ENCODE data around the gene IER3. TPM values are rescaled to one million over a fixed set of nuclear protein-coding genes. Genes with fewer than 3 reads are reported as not detected.

Gene IER3
- total and polyA plus RNA-seq, 2 of the 13 experiments (the other 11 are each of a cell fraction or from before 2014, with no cell fraction given), result 51.1 to 131 TPM

GRCh38 chr6:30721198-30722024 is 22.9 kb downstream of the IER3 start (continued):
- TF ChIP-seq E2F1 (CRISPR knock-in tag; IDR thresholded peaks at IDR 0.05) (peak; percentile 91), MEIS2 (CRISPR knock-in tag; IDR thresholded peaks at IDR 0.05) (peak; percentile 45; the same call in 1 of the 2 replicates), CBX1 (IDR thresholded peaks at IDR 0.05; ENCODE audit: low read depth) (no peak), ZNF121 (CRISPR knock-in tag; IDR thresholded peaks at IDR 0.05) (peak; percentile 48; the same call in 1 of the 2 replicates), HNRNPH1 (optimal IDR thresholded peaks at IDR 0.05; ENCODE audit: low read depth, low read length) (peak; percentile 36), KLF15 (CRISPR knock-in tag; IDR thresholded peaks at IDR 0.05; ENCODE audit: borderline replicate concordance) (0 out of 2 replicates have a peak, but pooled peaks have one; percentile 34), ETV5 (CRISPR knock-in tag; IDR thresholded peaks at IDR 0.05; ENCODE audit: borderline replicate concordance) (0 out of 2 replicates have a peak, but pooled peaks have one; percentile 6), DZIP1 (CRISPR knock-in tag; IDR thresholded peaks at IDR 0.05) (no peak), SALL2 (CRISPR knock-in tag; IDR thresholded peaks at IDR 0.05) (no peak; the same call in 1 of the 2 replicates), BCL3 (CRISPR knock-in tag; IDR thresholded peaks at IDR 0.05) (no peak; the same call in 1 of the 2 replicates), ZMAT5 (CRISPR knock-in tag; IDR thresholded peaks at IDR 0.05; ENCODE audit: borderline replicate concordance, low read depth) (no peak), ZNF841 (CRISPR knock-in tag; IDR thresholded peaks at IDR 0.05; ENCODE audit: borderline replicate concordance) (no peak), POLR2AphosphoS2 (IDR thresholded peaks at IDR 0.05; ENCODE audit: low read depth, low read length) (no peak), SSRP1 (CRISPR knock-in tag; IDR thresholded peaks at IDR 0.05) (no peak), HDAC1 (CRISPR knock-in tag; IDR thresholded peaks at IDR 0.05) (peak; percentile 78), ZNF296 (CRISPR knock-in tag; conservative IDR thresholded peaks at IDR 0.05) (no peak), RBFOX2 (IDR thresholded peaks at IDR 0.05; ENCODE audit: low read depth, low read length) (peak; percentile 99), PCBP2 (optimal IDR thresholded peaks at IDR 0.05; ENCODE audit: low read depth, low read length, poor library complexity, severe bottlenecking) (no peak), THAP8 (CRISPR knock-in tag; IDR thresholded peaks at IDR 0.05; ENCODE audit: borderline replicate concordance) (no peak), NCOR1 (IDR thresholded peaks at IDR 0.05; ENCODE audit: borderline replicate concordance, low read length) (no peak; the same call in 1 of the 2 replicates), TSC22D2 (CRISPR knock-in tag; IDR thresholded peaks at IDR 0.05; ENCODE audit: borderline replicate concordance) (no peak), PHB2 (IDR thresholded peaks at IDR 0.05; ENCODE audit: partially characterized antibody) (no peak), ZNF674 (CRISPR knock-in tag; IDR thresholded peaks at IDR 0.05; ENCODE audit: low read depth) (0 out of 2 replicates have a peak, but pooled peaks have one; percentile 71), ZBTB42 (CRISPR knock-in tag; IDR thresholded peaks at IDR 0.05) (no peak)
